ENCODE results near the gene PHKA1.

The PHKA1 gene

GRCh38 chrX:72666451-72666850, 47.7 kb downstream of the PHKA1 start:
- H3K4me1 ChIP-seq (ENCODE audit: low read length), result no peaks in the 10 kb centered on the region
- H3K27ac ChIP-seq (ENCODE audit: low read length), result no peak overlapping the region
- H3K9me3 ChIP-seq (replicated peaks; ENCODE audit: insufficient read depth, low read length), result no peaks in the 10 kb centered on the region
- H3K79me2 ChIP-seq (ENCODE audit: low read length), result peaks cover 10% of the 10 kb centered on the region
- no peak overlapping the region for H3K4me2 ChIP-seq (ENCODE audit: low read depth, low read length)
- H4K20me1 ChIP-seq (ENCODE audit: insufficient read depth, low read length), result no peaks in the 10 kb centered on the region
- no peak overlapping the region for H3K4me3 ChIP-seq (ENCODE audit: low read length)
- H3K27me3 ChIP-seq (replicated peaks; ENCODE audit: insufficient read depth, low read length), result no peaks in the 10 kb centered on the region
- no peak overlapping the region for H2AFZ ChIP-seq (ENCODE audit: low read length)
- H3F3A ChIP-seq (ENCODE audit: insufficient read depth, low read length), result no peaks in the 10 kb centered on the region
- no peaks in the 10 kb centered on the region for H3K36me3 ChIP-seq (replicated peaks; ENCODE audit: insufficient read depth, low read length)
- TF ChIP-seq CTCF (IDR thresholded peaks at IDR 0.05; ENCODE audit: low read length) (no peak), EZH2phosphoT487 (IDR thresholded peaks at IDR 0.05; ENCODE audit: low read length) (no peak), EZH2 (optimal IDR thresholded peaks at IDR 0.05; ENCODE audit: low read depth, low read length) (no peak)
- no peak for DNase-seq
- no peak overlapping the region for H3K9ac ChIP-seq (ENCODE audit: low read length)
- no peaks in the 10 kb centered on the region for H3K9me2 ChIP-seq (replicated peaks; ENCODE audit: insufficient read depth, low read length)

GRCh38 chrX:72663737-72664136, 50.4 kb downstream of the PHKA1 start:
- Histone ChIP-seq H3K9me2 (replicated peaks; ENCODE audit: insufficient read depth, low read length) (no peaks in the 10 kb centered on the region), H3K79me2 (ENCODE audit: low read length) (peaks cover 10% of the 10 kb centered on the region), H3K4me1 (ENCODE audit: low read length) (no peaks in the 10 kb centered on the region), H3K4me2 (ENCODE audit: low read depth, low read length) (peak overlapping the region; percentile 22; the same call in 1 of the 2 replicates), H3K27ac (ENCODE audit: low read length) (no peak overlapping the region), H2AFZ (ENCODE audit: low read length) (no peak overlapping the region), H3K4me3 (ENCODE audit: low read length) (no peak overlapping the region), H4K20me1 (ENCODE audit: insufficient read depth, low read length) (no peaks in the 10 kb centered on the region), H3K9me3 (replicated peaks; ENCODE audit: insufficient read depth, low read length) (no peaks in the 10 kb centered on the region), H3K36me3 (replicated peaks; ENCODE audit: insufficient read depth, low read length) (no peaks in the 10 kb centered on the region), H3K9ac (ENCODE audit: low read length) (no peak overlapping the region), H3F3A (ENCODE audit: insufficient read depth, low read length) (no peaks in the 10 kb centered on the region), H3K27me3 (replicated peaks; ENCODE audit: insufficient read depth, low read length) (no peaks in the 10 kb centered on the region)
- TF ChIP-seq EZH2phosphoT487 (IDR thresholded peaks at IDR 0.05; ENCODE audit: low read length) (no peak), EZH2 (optimal IDR thresholded peaks at IDR 0.05; ENCODE audit: low read depth, low read length) (no peak), CTCF (IDR thresholded peaks at IDR 0.05; ENCODE audit: low read length) (no peak)
- DNase-seq, result peak; percentile 10

- TF ChIP-seq EZH2 (optimal IDR thresholded peaks at IDR 0.05; ENCODE audit: low read depth, low read length) (no peak), EZH2phosphoT487 (IDR thresholded peaks at IDR 0.05; ENCODE audit: low read length) (no peak), CTCF (IDR thresholded peaks at IDR 0.05; ENCODE audit: low read length) (no peak)
- Histone ChIP-seq H3K9me3 (replicated peaks; ENCODE audit: insufficient read depth, low read length) (no peaks in the 10 kb centered on the region), H3K9me2 (replicated peaks; ENCODE audit: insufficient read depth, low read length) (no peaks in the 10 kb centered on the region), H3K4me1 (ENCODE audit: low read length) (no peaks in the 10 kb centered on the region), H3K4me2 (ENCODE audit: low read depth, low read length) (no peak overlapping the region), H3K27ac (ENCODE audit: low read length) (no peak overlapping the region), H3K36me3 (replicated peaks; ENCODE audit: insufficient read depth, low read length) (no peaks in the 10 kb centered on the region), H3K27me3 (replicated peaks; ENCODE audit: insufficient read depth, low read length) (no peaks in the 10 kb centered on the region), H4K20me1 (ENCODE audit: insufficient read depth, low read length) (no peaks in the 10 kb centered on the region), H3F3A (ENCODE audit: insufficient read depth, low read length) (no peaks in the 10 kb centered on the region), H2AFZ (ENCODE audit: low read length) (no peak overlapping the region), H3K9ac (ENCODE audit: low read length) (no peak overlapping the region), H3K79me2 (ENCODE audit: low read length) (peaks cover 10% of the 10 kb centered on the region), H3K4me3 (ENCODE audit: low read length) (no peak overlapping the region)
- DNase-seq, result no peak
These were observed 51.9 kb downstream of the PHKA1 start for GRCh38 chrX:72662020-72662747.
